Panc1 (cell line): ENCODE measurements around the gene PCMT1.

Source experiments
- CTCF ChIP-seq: fragments of 450-650 bp; IDR thresholded peaks from 2 replicates; pipeline ENCODE4 v1.5.1; 2017; ENCODE audit warnings: mild to moderate bottlenecking
- POLR2AphosphoS5 ChIP-seq: IDR thresholded peaks from 2 replicates; pipeline ENCODE4 v1.6.1; 2012; ENCODE audit warnings: mild to moderate bottlenecking, low read depth, low read length, moderate library complexity
- REST ChIP-seq, 2 experiments: IDR thresholded peaks; 2 replicates each; pipeline ENCODE4 v1.6.1; 2011 to 2012; ENCODE audit warnings: low read depth in 2 of 2, control low read depth in 1 of 2, low read length in 1 of 2, mild to moderate bottlenecking in 1 of 2, moderate library complexity in 1 of 2; ENCODE audit not compliant: insufficient read depth in 1 of 2

GRCh38 chr6:149761438-149761837, 11.9 kb downstream of the PCMT1 start:
- TF ChIP-seq POLR2AphosphoS5 = no peak
- TF ChIP-seq CTCF = no peak
- no peak for TF ChIP-seq REST (IDR thresholded peaks at IDR 0.05; ENCODE audit: insufficient read depth in 1 of 2, low read depth in 2 of 2, low read length in 1 of 2)
